WTC11 (cell line): ENCODE measurements around the gene MTMR3. TPM values are rescaled to one million over a fixed set of nuclear protein-coding genes. Genes with fewer than 3 reads are reported as not detected.

Experiments
- ATAC-seq: fragments of 200-7000 bp; cut with Tn5 transposase; 2 replicates; pipeline ENCODE4 v1.10.0; 2021; ENCODE audit warnings: mild to moderate bottlenecking, moderate library complexity
- CTCF ChIA-PET: fragments of 300-600 bp; sonication (Branson Sonifier 250); formaldehyde crosslinking; loops from one replicate; lab custom pipeline; 2021; ENCODE audit warnings: antibody characterized with exemption; lab: Charles Lee
- POLR2A ChIA-PET: fragments of 350-600 bp; sonication (Branson Sonifier 250); formaldehyde crosslinking; loops from one replicate; lab custom pipeline; 2021; ENCODE audit warnings: antibody characterized with exemption; lab: Charles Lee
- DNase-seq: peaks from one replicate; pipeline ENCODE4 v3.0.0; 2021; ENCODE audit warnings: low spot score
- H3K27ac Mint-ChIP-seq: 2 replicates; pipeline ENCODE4 v1.8.0; 2021; ENCODE audit warnings: mixed read lengths
- H3K27me3 Mint-ChIP-seq: 2 replicates; pipeline ENCODE4 v1.8.0; 2021; ENCODE audit warnings: low read depth, mild to moderate bottlenecking, moderate library complexity, mixed read lengths
- H3K36me3 Mint-ChIP-seq: 2 replicates; pipeline ENCODE4 v1.8.0; 2021; ENCODE audit warnings: mixed read lengths
- H3K4me1 Mint-ChIP-seq: 2 replicates; pipeline ENCODE4 v1.8.0; 2022; ENCODE audit warnings: mixed read lengths
- H3K4me3 Mint-ChIP-seq: 2 replicates; pipeline ENCODE4 v1.8.0; 2021; ENCODE audit warnings: mild to moderate bottlenecking, moderate library complexity, mixed read lengths
- H3K9me3 Mint-ChIP-seq: 2 replicates; pipeline ENCODE4 v1.8.0; 2021; ENCODE audit warnings: mixed read lengths
- ATF1 ChIP-seq: sonication (generic); formaldehyde crosslinking; IDR thresholded peaks from 2 replicates; pipeline ENCODE4 v1.8.1; 2023; ENCODE audit warnings: mild to moderate bottlenecking, moderate library complexity, missing genetic modification reagents
- ATF6 ChIP-seq: sonication (generic); formaldehyde crosslinking; IDR thresholded peaks from 2 replicates; pipeline ENCODE4 v1.8.1; 2023; ENCODE audit warnings: mild to moderate bottlenecking, missing genetic modification reagents
- CDX4 ChIP-seq: fragments of 250-450 bp; sonication (Bioruptor Pico); IDR thresholded peaks from 2 replicates; pipeline ENCODE4 v1.9.0; 2021; ENCODE audit warnings: moderate library complexity, mild to moderate bottlenecking, inconsistent platforms, borderline replicate concordance
- CREM ChIP-seq: sonication (generic); formaldehyde crosslinking; IDR thresholded peaks from 2 replicates; pipeline ENCODE4 v1.8.1; 2022; ENCODE audit warnings: mild to moderate bottlenecking, missing genetic modification reagents, moderate library complexity
- ELF4 ChIP-seq: sonication (generic); formaldehyde crosslinking; IDR thresholded peaks from 2 replicates; pipeline ENCODE4 v1.8.1; 2022; ENCODE audit warnings: low read depth, mild to moderate bottlenecking, moderate library complexity, missing genetic modification reagents
- ESRRA ChIP-seq: sonication (generic); formaldehyde crosslinking; IDR thresholded peaks from 2 replicates; pipeline ENCODE4 v1.8.1; 2022; ENCODE audit warnings: mild to moderate bottlenecking, missing genetic modification reagents, borderline replicate concordance
- FOXK1 ChIP-seq: sonication (generic); formaldehyde crosslinking; IDR thresholded peaks from 2 replicates; pipeline ENCODE4 v1.8.0; 2022; ENCODE audit warnings: mild to moderate bottlenecking, moderate library complexity, missing genetic modification reagents
- GABPB1 ChIP-seq: sonication (generic); formaldehyde crosslinking; IDR thresholded peaks from 2 replicates; pipeline ENCODE4 v1.8.1; 2023; ENCODE audit warnings: mild to moderate bottlenecking, missing genetic modification reagents
- JUN ChIP-seq: sonication (generic); formaldehyde crosslinking; IDR thresholded peaks from 2 replicates; pipeline ENCODE4 v1.8.0; 2023; ENCODE audit warnings: mild to moderate bottlenecking, missing genetic modification reagents
- KAT7 ChIP-seq: sonication (generic); formaldehyde crosslinking; IDR thresholded peaks from 2 replicates; pipeline ENCODE4 v1.8.1; 2023; ENCODE audit warnings: missing genetic modification reagents, mild to moderate bottlenecking, borderline replicate concordance
- MYBL2 ChIP-seq: sonication (generic); formaldehyde crosslinking; IDR thresholded peaks from 2 replicates; pipeline ENCODE4 v1.8.1; 2023; ENCODE audit warnings: mild to moderate bottlenecking, moderate library complexity, missing genetic modification reagents
- SMAD3 ChIP-seq: sonication (generic); formaldehyde crosslinking; IDR thresholded peaks from 2 replicates; pipeline ENCODE4 v1.8.0; 2022; ENCODE audit warnings: missing genetic modification reagents, mild to moderate bottlenecking, borderline replicate concordance
- SOX15 ChIP-seq: fragments of 250-450 bp; sonication (Bioruptor Pico); IDR thresholded peaks from 2 replicates; pipeline ENCODE4 v1.9.0; 2021; ENCODE audit warnings: mild to moderate bottlenecking
- TCF7 ChIP-seq: sonication (generic); formaldehyde crosslinking; IDR thresholded peaks from 2 replicates; pipeline ENCODE4 v1.8.0; 2022; ENCODE audit warnings: mild to moderate bottlenecking, low read depth, missing genetic modification reagents, moderate library complexity
- ZNF317 ChIP-seq: sonication (generic); formaldehyde crosslinking; IDR thresholded peaks from 2 replicates; pipeline ENCODE4 v1.8.1; 2023; ENCODE audit warnings: low read depth, mild to moderate bottlenecking, moderate library complexity, missing genetic modification reagents, borderline replicate concordance
- ZNF512 ChIP-seq: sonication (generic); formaldehyde crosslinking; IDR thresholded peaks from 2 replicates; pipeline ENCODE4 v1.8.1; 2022; ENCODE audit warnings: missing genetic modification reagents, borderline replicate concordance
- total RNA-seq: library from RNA; stranded (reverse); gene quantifications from 3 replicates; pipeline ENCODE4 v1.2.3, GENCODE V29; 2021
- TF ChIP-seq, protein P1 (sequence below): sonication (generic); formaldehyde crosslinking; IDR thresholded peaks from 2 replicates; pipeline ENCODE4 v1.8.0; 2023; ENCODE audit warnings: missing genetic modification reagents, mild to moderate bottlenecking, borderline replicate concordance
- TF ChIP-seq, protein P2 (sequence below): sonication (generic); formaldehyde crosslinking; IDR thresholded peaks from 2 replicates; pipeline ENCODE4 v1.8.0; 2023; ENCODE audit warnings: missing genetic modification reagents
- TF ChIP-seq, protein P3 (sequence below): sonication (generic); formaldehyde crosslinking; IDR thresholded peaks from 2 replicates; pipeline ENCODE4 v1.8.0; 2022; ENCODE audit warnings: mild to moderate bottlenecking, missing genetic modification reagents
- TF ChIP-seq, protein P4 (sequence below): fragments of 250-450 bp; sonication (Bioruptor Pico); IDR thresholded peaks from 2 replicates; pipeline ENCODE4 v1.9.0; 2021; ENCODE audit warnings: mild to moderate bottlenecking
- TF ChIP-seq, protein P5 (sequence below): sonication (generic); formaldehyde crosslinking; IDR thresholded peaks from 2 replicates; pipeline ENCODE4 v1.8.1; 2022; ENCODE audit warnings: low read depth, missing genetic modification reagents, borderline replicate concordance

MTMR3 gene
- total RNA-seq, 1 experiment from 2014 or later: 19.2 TPM

GRCh38 chr22:30036656-30037055 lies 153.7 kb downstream of the MTMR3 start:
- Mint-ChIP-seq H3K27ac (no peak overlapping the region), H3K27me3 (no peaks in the 10 kb centered on the region), H3K36me3 (no peaks in the 10 kb centered on the region), H3K4me3 (no peak overlapping the region), H3K4me1 (peaks cover 6% of the 10 kb centered on the region; the same call in 1 of the 2 replicates), H3K9me3 (no peaks in the 10 kb centered on the region)
- POLR2A ChIA-PET: no interaction called here
- ATAC-seq (no peak), DNase-seq (no peak)
- CTCF ChIA-PET: no interaction called here
- no peak for TF ChIP-seq KAT7
- TF ChIP-seq, protein P1, sequence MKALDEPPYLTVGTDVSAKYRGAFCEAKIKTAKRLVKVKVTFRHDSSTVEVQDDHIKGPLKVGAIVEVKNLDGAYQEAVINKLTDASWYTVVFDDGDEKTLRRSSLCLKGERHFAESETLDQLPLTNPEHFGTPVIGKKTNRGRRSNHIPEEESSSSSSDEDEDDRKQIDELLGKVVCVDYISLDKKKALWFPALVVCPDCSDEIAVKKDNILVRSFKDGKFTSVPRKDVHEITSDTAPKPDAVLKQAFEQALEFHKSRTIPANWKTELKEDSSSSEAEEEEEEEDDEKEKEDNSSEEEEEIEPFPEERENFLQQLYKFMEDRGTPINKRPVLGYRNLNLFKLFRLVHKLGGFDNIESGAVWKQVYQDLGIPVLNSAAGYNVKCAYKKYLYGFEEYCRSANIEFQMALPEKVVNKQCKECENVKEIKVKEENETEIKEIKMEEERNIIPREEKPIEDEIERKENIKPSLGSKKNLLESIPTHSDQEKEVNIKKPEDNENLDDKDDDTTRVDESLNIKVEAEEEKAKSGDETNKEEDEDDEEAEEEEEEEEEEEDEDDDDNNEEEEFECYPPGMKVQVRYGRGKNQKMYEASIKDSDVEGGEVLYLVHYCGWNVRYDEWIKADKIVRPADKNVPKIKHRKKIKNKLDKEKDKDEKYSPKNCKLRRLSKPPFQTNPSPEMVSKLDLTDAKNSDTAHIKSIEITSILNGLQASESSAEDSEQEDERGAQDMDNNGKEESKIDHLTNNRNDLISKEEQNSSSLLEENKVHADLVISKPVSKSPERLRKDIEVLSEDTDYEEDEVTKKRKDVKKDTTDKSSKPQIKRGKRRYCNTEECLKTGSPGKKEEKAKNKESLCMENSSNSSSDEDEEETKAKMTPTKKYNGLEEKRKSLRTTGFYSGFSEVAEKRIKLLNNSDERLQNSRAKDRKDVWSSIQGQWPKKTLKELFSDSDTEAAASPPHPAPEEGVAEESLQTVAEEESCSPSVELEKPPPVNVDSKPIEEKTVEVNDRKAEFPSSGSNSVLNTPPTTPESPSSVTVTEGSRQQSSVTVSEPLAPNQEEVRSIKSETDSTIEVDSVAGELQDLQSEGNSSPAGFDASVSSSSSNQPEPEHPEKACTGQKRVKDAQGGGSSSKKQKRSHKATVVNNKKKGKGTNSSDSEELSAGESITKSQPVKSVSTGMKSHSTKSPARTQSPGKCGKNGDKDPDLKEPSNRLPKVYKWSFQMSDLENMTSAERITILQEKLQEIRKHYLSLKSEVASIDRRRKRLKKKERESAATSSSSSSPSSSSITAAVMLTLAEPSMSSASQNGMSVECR (CRISPR knock-in tag): no peak
- TF ChIP-seq TCF7 (CRISPR knock-in tag): no peak
- TF ChIP-seq, protein P2, sequence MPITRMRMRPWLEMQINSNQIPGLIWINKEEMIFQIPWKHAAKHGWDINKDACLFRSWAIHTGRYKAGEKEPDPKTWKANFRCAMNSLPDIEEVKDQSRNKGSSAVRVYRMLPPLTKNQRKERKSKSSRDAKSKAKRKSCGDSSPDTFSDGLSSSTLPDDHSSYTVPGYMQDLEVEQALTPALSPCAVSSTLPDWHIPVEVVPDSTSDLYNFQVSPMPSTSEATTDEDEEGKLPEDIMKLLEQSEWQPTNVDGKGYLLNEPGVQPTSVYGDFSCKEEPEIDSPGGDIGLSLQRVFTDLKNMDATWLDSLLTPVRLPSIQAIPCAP: no peak
- no peak for TF ChIP-seq ZNF317 (CRISPR knock-in tag)
- no peak for TF ChIP-seq ATF1

- ATAC-seq: no peak
- H3K27me3 Mint-ChIP-seq: no peaks in the 10 kb centered on the region
- H3K9me3 Mint-ChIP-seq: no peaks in the 10 kb centered on the region
- DNase-seq: no peak
- peaks cover 6% of the 10 kb centered on the region; the same call in 1 of the 2 replicates for H3K4me1 Mint-ChIP-seq
- no peak overlapping the region for H3K27ac Mint-ChIP-seq
- POLR2A ChIA-PET: no interaction called here
- no peaks in the 10 kb centered on the region for H3K36me3 Mint-ChIP-seq
- no peak overlapping the region for H3K4me3 Mint-ChIP-seq
- CTCF ChIA-PET: interaction anchor here (0.8 to 1.1 kb wide), 2 partner anchors 226 to 402 kb away, joined by 3 to 4 read pairs; no protein-coding TSS in a partner anchor
- TF ChIP-seq, protein P3, sequence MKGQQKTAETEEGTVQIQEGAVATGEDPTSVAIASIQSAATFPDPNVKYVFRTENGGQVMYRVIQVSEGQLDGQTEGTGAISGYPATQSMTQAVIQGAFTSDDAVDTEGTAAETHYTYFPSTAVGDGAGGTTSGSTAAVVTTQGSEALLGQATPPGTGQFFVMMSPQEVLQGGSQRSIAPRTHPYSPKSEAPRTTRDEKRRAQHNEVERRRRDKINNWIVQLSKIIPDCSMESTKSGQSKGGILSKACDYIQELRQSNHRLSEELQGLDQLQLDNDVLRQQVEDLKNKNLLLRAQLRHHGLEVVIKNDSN (CRISPR knock-in tag): no peak
- no peak for TF ChIP-seq ELF4 (CRISPR knock-in tag)
- TF ChIP-seq, protein P4, sequence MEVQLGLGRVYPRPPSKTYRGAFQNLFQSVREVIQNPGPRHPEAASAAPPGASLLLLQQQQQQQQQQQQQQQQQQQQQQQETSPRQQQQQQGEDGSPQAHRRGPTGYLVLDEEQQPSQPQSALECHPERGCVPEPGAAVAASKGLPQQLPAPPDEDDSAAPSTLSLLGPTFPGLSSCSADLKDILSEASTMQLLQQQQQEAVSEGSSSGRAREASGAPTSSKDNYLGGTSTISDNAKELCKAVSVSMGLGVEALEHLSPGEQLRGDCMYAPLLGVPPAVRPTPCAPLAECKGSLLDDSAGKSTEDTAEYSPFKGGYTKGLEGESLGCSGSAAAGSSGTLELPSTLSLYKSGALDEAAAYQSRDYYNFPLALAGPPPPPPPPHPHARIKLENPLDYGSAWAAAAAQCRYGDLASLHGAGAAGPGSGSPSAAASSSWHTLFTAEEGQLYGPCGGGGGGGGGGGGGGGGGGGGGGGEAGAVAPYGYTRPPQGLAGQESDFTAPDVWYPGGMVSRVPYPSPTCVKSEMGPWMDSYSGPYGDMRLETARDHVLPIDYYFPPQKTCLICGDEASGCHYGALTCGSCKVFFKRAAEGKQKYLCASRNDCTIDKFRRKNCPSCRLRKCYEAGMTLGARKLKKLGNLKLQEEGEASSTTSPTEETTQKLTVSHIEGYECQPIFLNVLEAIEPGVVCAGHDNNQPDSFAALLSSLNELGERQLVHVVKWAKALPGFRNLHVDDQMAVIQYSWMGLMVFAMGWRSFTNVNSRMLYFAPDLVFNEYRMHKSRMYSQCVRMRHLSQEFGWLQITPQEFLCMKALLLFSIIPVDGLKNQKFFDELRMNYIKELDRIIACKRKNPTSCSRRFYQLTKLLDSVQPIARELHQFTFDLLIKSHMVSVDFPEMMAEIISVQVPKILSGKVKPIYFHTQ: no peak
- no peak for TF ChIP-seq ZNF512 (CRISPR knock-in tag)
- TF ChIP-seq ATF6 (CRISPR knock-in tag): no peak
- TF ChIP-seq SOX15 (CRISPR knock-in tag): no peak
- TF ChIP-seq MYBL2 (CRISPR knock-in tag): no peak
- no peak for TF ChIP-seq CDX4 (CRISPR knock-in tag)
- no peak for TF ChIP-seq GABPB1 (CRISPR knock-in tag)
- no peak for TF ChIP-seq SMAD3 (CRISPR knock-in tag)
- no peak for TF ChIP-seq CREM (CRISPR knock-in tag)
- no peak for TF ChIP-seq FOXK1 (CRISPR knock-in tag)
- no peak for TF ChIP-seq ESRRA (CRISPR knock-in tag)
- no peak for TF ChIP-seq TCF7 (CRISPR knock-in tag)
- TF ChIP-seq, protein P5, sequence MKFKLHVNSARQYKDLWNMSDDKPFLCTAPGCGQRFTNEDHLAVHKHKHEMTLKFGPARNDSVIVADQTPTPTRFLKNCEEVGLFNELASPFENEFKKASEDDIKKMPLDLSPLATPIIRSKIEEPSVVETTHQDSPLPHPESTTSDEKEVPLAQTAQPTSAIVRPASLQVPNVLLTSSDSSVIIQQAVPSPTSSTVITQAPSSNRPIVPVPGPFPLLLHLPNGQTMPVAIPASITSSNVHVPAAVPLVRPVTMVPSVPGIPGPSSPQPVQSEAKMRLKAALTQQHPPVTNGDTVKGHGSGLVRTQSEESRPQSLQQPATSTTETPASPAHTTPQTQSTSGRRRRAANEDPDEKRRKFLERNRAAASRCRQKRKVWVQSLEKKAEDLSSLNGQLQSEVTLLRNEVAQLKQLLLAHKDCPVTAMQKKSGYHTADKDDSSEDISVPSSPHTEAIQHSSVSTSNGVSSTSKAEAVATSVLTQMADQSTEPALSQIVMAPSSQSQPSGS: no peak
- no peak for TF ChIP-seq JUN (CRISPR knock-in tag)
These were observed 155.2 kb downstream of the MTMR3 start for GRCh38 chr22:30038219-30038618.
